ENCODE results near the gene RBKS. TPM values are rescaled to one million over a fixed set of nuclear protein-coding genes. Genes with fewer than 3 reads are reported as not detected.
"Not testable (repeated sequence)": the region's sequence is repeated elsewhere in the genome, so short reads cannot be mapped to it uniquely, and the experiment has no call there.

Gene RBKS
- total and polyA plus RNA-seq, 2 donors (not counting 1 experiment from before 2014, with no cell fraction given): 1.3 to 2.6 TPM

DNA sequence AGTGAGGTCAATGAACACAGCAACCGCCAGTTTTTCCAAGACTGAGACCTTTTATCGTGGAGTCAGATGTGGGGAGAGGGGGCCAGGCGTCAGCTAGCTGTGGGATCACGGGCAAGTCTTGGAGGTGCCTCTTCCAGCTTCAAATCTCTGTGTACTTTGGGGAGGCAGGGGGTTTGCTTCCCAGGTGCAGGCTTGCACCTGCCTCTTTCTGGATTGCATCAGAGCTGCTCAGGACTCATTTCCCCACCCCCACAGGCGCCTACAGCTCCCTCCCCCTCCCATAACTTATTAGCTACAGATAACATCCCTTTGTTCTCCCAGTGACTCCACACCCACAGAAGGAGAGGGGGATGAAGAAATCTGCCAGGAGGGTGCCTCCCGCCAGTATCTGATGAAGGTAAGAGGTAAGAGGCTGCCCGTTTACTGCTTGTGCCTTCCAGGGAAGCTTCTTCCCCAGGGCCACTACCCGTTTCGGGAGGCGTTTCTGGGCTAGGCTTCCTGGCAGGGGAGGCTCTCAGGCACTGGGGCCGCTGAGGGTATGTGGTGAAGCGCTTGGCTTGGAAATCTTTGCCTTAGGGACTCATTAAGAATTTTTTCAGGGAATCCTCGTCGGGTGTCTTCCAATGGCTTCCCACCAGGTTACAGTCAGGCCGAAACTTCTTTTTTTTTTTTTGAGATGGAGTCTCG, 137.5 kb downstream of the RBKS start:
- Histone ChIP-seq H4K20me1 (ENCODE audit: control insufficient read depth, extremely low read depth, insufficient read depth, low read length) (no peaks in the 10 kb centered on the region), H2AFZ (ENCODE audit: low read length) (no peak overlapping the region), H3K9me3 (ENCODE audit: control insufficient read depth, insufficient read depth, low read depth, low read length) (no peaks in the 10 kb centered on the region), H3K79me2 (ENCODE audit: control insufficient read depth, insufficient read depth, low read length) (no peaks in the 10 kb centered on the region), H3K36me3 (ENCODE audit: control insufficient read depth, insufficient read depth, low read length) (no peaks in the 10 kb centered on the region), H3K4me1 (ENCODE audit: control insufficient read depth, extremely low read depth, insufficient read depth, low read length) (peaks cover 3% of the 10 kb centered on the region), H3K9ac (ENCODE audit: insufficient read depth, low read length) (no peak overlapping the region), H3K27me3 (ENCODE audit: control insufficient read depth, insufficient read depth, low read length) (no peaks in the 10 kb centered on the region), H3K27ac (ENCODE audit: insufficient read depth, low read length) (no peak overlapping the region), H3K4me2 (ENCODE audit: extremely low read depth, insufficient read depth, low read length) (no peak overlapping the region), H3K4me3 (replicated peaks in 1 of 4; ENCODE audit: control extremely low read depth in 1 of 4, insufficient read depth in 1 of 4, low read depth in 3 of 4, low read length in 4 of 4) (no peak overlapping the region)
- no peak for TF ChIP-seq EZH2 (IDR thresholded peaks at IDR 0.05; ENCODE audit: low read length, missing control alignments)
- TF ChIP-seq CTCF (conservative IDR thresholded peaks at IDR 0.05 in 1 of 2, IDR thresholded peaks at IDR 0.05 in 1 of 2; ENCODE audit: low read depth in 1 of 2, low read length in 2 of 2): no peak
- DNase-seq (ENCODE audit: low read depth in 2 of 2): no peak

GRCh38 chr2:27751377-27751776, 138.8 kb downstream of the RBKS start:
- Histone ChIP-seq H2AFZ (ENCODE audit: low read length) (no peak overlapping the region), H3K27me3 (ENCODE audit: control insufficient read depth, insufficient read depth, low read length) (no peaks in the 10 kb centered on the region), H3K4me1 (ENCODE audit: control insufficient read depth, extremely low read depth, insufficient read depth, low read length) (peaks cover 3% of the 10 kb centered on the region), H3K4me3 (replicated peaks in 1 of 4; ENCODE audit: control extremely low read depth in 1 of 4, insufficient read depth in 1 of 4, low read depth in 3 of 4, low read length in 4 of 4) (no peak overlapping the region), H3K4me2 (ENCODE audit: extremely low read depth, insufficient read depth, low read length) (no peak overlapping the region), H3K9ac (ENCODE audit: insufficient read depth, low read length) (no peak overlapping the region), H3K36me3 (ENCODE audit: control insufficient read depth, insufficient read depth, low read length) (no peaks in the 10 kb centered on the region), H3K79me2 (ENCODE audit: control insufficient read depth, insufficient read depth, low read length) (no peaks in the 10 kb centered on the region), H4K20me1 (ENCODE audit: control insufficient read depth, extremely low read depth, insufficient read depth, low read length) (no peaks in the 10 kb centered on the region), H3K27ac (ENCODE audit: insufficient read depth, low read length) (no peak overlapping the region), H3K9me3 (ENCODE audit: control insufficient read depth, insufficient read depth, low read depth, low read length) (no peaks in the 10 kb centered on the region)
- DNase-seq (ENCODE audit: low read depth in 2 of 2): no peak
- TF ChIP-seq EZH2 (IDR thresholded peaks at IDR 0.05; ENCODE audit: low read length, missing control alignments) (no peak), CTCF (conservative IDR thresholded peaks at IDR 0.05 in 1 of 2, IDR thresholded peaks at IDR 0.05 in 1 of 2; ENCODE audit: low read depth in 1 of 2, low read length in 2 of 2) (no peak)

DNA sequence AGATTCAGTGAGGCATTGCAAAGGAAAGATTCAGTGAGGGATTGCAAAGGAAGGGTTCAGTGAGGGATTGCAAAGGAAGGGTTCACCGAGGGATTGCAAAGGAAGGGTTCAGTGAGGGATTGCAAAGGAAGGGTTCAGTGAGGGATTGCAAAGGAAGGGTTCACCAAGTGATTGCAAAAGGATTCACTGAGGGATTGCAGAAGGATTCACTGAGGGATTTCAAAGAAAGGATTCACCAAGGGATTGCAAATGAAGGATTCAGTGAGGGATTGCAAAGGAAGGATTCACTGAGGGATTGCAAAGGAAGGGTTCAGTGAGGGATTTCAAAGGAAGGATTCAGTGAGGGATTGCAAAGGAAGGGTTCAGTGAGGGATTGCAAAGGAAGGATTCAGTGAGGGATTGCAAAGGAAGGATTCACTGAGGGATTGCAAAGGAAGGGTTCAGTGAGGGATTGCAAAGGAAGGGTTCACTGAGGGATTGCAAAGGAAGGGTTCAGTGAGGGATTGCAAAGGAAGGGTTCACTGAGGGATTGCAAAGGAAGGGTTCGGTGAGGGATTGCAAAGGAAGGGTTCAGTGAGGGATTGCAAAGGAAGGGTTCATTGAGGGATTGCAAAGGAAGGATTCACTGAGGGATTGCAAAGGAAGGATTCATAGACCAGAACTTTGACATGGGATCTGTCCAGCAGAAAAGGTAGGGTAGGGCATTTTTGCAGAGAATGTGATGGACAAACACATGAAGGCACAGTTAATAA, 141.2 kb downstream of the RBKS start:
- H3K4me1 ChIP-seq (ENCODE audit: control insufficient read depth, extremely low read depth, insufficient read depth, low read length); H3K79me2 ChIP-seq (ENCODE audit: control insufficient read depth, insufficient read depth, low read length); H2AFZ ChIP-seq (ENCODE audit: low read length); H3K27ac ChIP-seq (ENCODE audit: insufficient read depth, low read length); H3K27me3 ChIP-seq (ENCODE audit: control insufficient read depth, insufficient read depth, low read length); H3K4me2 ChIP-seq (ENCODE audit: extremely low read depth, insufficient read depth, low read length); H3K9ac ChIP-seq (ENCODE audit: insufficient read depth, low read length); H4K20me1 ChIP-seq (ENCODE audit: control insufficient read depth, extremely low read depth, insufficient read depth, low read length); H3K9me3 ChIP-seq (ENCODE audit: control insufficient read depth, insufficient read depth, low read depth, low read length); DNase-seq (ENCODE audit: low read depth in 2 of 2); H3K36me3 ChIP-seq (ENCODE audit: control insufficient read depth, insufficient read depth, low read length); H3K4me3 ChIP-seq (replicated peaks in 1 of 4; ENCODE audit: control extremely low read depth in 1 of 4, insufficient read depth in 1 of 4, low read depth in 3 of 4, low read length in 4 of 4): not testable (repeated sequence)
